HepG2 (cell line): ENCODE data around the gene GRIK5.

Source experiments
- EZH2 ChIP-seq: conservative IDR thresholded peaks from 2 replicates; pipeline ENCODE4 v1.6.1; 2012; ENCODE audit warnings: mild to moderate bottlenecking, low read depth, low read length, moderate library complexity
- MBD4 ChIP-seq: IDR thresholded peaks from 2 replicates; pipeline ENCODE4 v1.6.1; 2012; ENCODE audit warnings: low read length, inconsistent platforms, borderline replicate concordance
- ZNF121 ChIP-seq: sonication (generic); formaldehyde crosslinking; IDR thresholded peaks from 2 replicates; pipeline ENCODE4 v1.5.0; 2020; ENCODE audit warnings: mild to moderate bottlenecking, missing genetic modification reagents
- ZNF296 ChIP-seq: sonication (generic); formaldehyde crosslinking; conservative IDR thresholded peaks from 2 replicates; pipeline ENCODE4 v1.5.0; 2020; ENCODE audit warnings: mild to moderate bottlenecking, missing genetic modification reagents
- ZNF451 ChIP-seq: sonication (generic); formaldehyde crosslinking; IDR thresholded peaks from 2 replicates; pipeline ENCODE4 v1.5.0; 2020; ENCODE audit warnings: mild to moderate bottlenecking, missing genetic modification reagents
- TF ChIP-seq, protein P1 (sequence below): sonication (generic); formaldehyde crosslinking; IDR thresholded peaks from 2 replicates; pipeline ENCODE4 v1.8.1; 2022; ENCODE audit warnings: low read depth, mild to moderate bottlenecking, missing genetic modification reagents

DNA sequence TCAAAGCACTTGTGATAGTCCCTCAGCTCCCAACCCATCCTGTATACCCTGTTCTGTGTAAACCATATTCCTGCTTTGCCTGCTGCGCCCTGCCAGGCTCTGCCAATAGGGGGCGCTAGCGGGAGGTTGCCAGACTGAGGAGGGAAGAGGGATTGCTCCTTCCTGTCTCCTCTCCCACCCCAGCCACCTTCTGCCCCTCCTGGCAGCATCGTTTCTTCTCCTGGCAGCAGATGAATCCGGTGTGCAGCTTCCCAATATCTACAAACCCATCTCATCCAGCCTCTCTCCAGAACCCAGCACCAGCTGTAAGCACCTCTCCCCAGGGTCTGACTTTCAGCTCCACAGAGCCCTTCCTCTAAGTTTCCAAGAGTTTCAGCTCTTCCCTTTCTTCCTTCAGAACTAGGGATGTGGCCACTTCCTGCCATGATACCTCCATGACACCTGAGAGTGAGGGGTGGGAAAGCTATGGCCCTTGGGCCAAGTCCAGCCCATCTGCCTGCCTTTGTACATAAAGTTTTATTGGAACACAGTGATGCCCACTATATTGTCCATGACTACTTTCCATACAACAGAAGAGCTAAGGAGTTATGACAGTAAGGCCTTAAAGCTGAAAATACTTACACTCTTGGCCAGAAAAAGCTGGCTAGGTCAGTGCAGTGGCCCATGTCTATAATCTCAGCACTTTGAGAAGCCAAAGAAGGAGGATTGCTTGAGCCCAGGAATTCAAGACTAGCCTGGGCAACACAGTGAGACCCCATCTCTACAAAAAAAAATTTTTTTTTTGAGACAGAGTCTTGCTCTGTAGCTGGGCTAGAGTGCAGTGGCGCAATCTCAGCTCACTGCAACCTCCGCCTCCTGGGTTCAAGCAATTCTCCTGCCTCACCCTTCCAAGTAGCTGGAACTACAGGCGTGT, 41.4 kb downstream of the GRIK5 start:
- TF ChIP-seq MBD4 (no peak), ZNF451 (CRISPR knock-in tag) (no peak), ZNF296 (no peak), ZNF121 (no peak), EZH2 (no peak)
- TF ChIP-seq, protein P1, sequence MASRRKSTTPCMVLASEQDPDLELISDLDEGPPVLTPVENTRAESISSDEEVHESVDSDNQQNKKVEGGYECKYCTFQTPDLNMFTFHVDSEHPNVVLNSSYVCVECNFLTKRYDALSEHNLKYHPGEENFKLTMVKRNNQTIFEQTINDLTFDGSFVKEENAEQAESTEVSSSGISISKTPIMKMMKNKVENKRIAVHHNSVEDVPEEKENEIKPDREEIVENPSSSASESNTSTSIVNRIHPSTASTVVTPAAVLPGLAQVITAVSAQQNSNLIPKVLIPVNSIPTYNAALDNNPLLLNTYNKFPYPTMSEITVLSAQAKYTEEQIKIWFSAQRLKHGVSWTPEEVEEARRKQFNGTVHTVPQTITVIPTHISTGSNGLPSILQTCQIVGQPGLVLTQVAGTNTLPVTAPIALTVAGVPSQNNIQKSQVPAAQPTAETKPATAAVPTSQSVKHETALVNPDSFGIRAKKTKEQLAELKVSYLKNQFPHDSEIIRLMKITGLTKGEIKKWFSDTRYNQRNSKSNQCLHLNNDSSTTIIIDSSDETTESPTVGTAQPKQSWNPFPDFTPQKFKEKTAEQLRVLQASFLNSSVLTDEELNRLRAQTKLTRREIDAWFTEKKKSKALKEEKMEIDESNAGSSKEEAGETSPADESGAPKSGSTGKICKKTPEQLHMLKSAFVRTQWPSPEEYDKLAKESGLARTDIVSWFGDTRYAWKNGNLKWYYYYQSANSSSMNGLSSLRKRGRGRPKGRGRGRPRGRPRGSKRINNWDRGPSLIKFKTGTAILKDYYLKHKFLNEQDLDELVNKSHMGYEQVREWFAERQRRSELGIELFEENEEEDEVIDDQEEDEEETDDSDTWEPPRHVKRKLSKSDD (CRISPR knock-in tag) = no peak
